Right renal cortex interstitium (tissue), 3 donors: ENCODE measurements around the gene MPZL1. TPM values are rescaled to one million over a fixed set of nuclear protein-coding genes. Genes with fewer than 3 reads are reported as not detected.
"Not testable (repeated sequence)": the region's sequence is repeated elsewhere in the genome, so short reads cannot be mapped to it uniquely, and the experiment has no call there.

ENCODE experiments used
- DNase-seq, 3 donors: peaks; one replicate each; pipeline ENCODE4 v3.0.0-alpha.2; 2013; ENCODE audit warnings: low read depth in 3 of 3, low spot score in 2 of 3
- polyA plus RNA-seq, 3 donors: library from polyadenylated mRNA; unstranded; fragments of 120-200 nt; gene quantifications; one replicate each; pipeline ENCODE4 v1.2.1, GENCODE V29; 2013; ENCODE audit not compliant: insufficient read length in 3 of 3

Gene MPZL1
- polyA plus RNA-seq, 3 donors: 122 to 129 (median 124) TPM

GRCh38 chr1:167716000-167716271 is 5.8 kb upstream of the MPZL1 start:
- no peak for DNase-seq

DNA sequence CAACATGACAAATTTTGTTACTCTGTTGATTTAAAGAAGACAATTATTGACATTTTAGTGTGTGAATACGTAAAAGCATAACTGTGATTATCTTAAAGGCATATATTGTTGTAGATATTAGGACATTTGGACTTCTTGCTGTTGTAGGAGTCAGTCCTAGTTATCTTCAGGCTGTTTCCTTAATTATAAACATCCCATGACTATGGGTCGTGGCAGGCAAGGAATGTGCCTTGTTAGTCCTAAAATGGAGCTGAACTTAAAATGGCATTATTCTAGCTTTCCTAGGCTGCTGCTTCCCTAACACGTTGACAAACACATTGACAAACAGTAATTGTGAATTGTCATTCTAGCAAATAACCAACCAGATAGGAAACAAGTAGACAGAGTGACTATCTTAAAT is 4.4 kb upstream of the MPZL1 start:
- DNase-seq: no peak

GRCh38 chr1:167718914-167719691 is 2.7 kb upstream of the MPZL1 start:
- DNase-seq: no peak

DNA sequence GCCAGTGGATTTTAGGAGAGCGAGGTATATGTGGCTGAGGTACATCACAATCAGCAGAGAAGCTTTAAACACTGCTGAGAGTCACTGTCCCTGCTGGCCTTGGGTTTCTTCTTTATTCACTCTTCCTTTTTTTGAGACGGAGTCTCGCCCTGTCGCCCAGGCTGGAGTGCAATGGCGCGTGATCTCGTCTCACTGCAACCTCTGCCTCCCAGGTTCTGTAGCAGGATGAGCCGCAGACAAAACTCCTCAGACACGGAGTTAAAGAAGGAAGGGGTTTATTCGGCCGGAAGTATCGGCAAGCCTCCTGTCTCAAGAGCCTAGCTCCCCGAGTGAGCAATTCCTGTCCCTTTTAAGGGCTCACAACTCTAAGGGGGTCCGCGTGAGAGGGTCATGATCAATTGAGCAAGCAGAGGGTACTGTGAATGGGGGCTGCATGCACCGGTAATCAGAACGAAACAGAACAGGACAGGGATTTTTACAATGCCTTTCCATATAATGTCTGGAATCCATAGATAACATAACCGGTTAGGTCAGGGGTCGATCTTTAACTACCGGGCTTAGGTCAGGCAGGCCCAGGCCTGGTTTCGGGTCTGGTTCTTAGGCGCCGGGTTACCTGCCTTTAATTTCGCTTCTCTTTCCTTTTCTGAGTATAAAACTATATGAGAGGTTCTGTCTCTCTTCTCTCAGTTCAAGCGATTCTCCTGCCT is 1.9 kb upstream of the MPZL1 start:
- DNase-seq: not testable (repeated sequence)

GRCh38 chr1:167720965-167721616 is 691 bp upstream of the MPZL1 start:
- no peak for DNase-seq

GRCh38 chr1:167722152-167722869 is 529 bp downstream of the MPZL1 start:
- no peak for DNase-seq

- DNase-seq: no peak
These were observed 1.1 kb downstream of the MPZL1 start for GRCh38 chr1:167722870-167723251.

DNA sequence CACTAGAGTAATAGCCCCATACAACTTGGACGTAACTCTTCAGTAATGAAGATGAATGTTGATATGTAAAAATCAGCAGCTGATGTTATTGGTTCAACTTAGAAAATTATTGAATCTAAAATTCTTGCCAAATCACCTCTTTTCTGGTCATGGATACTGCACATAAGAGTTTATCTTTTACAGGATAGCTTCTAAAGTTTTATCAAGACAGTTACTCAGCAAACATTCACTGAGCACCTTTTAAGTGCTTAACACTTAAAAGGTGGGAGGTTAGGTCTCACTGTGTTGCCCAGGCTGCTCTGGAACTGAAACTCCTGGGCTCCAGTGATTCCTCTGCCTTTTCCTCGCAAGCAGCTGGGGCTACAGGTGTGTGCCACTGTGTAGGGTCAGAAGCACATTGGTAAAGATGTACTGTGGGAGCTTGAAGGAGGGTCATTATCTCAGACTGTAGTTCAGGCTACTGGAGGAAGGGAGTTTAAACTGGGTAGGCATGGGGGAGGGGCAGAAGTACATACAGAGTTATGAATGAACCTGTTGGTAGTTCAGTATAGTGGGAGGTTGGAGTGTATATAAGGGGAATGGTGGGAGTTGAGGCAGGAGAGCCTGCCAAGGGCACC is 2.0 kb downstream of the MPZL1 start:
- DNase-seq: no peak

DNA sequence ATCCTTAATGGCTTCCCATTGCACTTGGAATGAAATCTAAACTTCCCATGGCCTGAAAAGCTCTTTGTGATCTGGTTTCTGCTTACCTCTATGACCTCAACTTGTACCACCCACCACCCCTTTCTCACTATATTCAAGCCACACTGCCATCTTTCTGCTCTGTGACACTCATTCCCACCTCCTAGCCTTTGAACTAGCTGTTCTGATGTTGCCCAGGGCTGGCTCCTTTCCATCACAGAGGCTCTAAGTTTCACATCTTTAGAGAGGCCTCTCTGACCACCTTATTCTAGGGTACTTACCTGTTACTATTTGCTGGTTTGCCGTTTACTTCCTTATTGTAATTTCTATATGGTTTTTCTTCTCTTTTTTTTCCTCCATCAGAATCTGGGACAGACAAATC is 4.2 kb downstream of the MPZL1 start:
- no peak for DNase-seq

GRCh38 chr1:167728818-167729410 is 7.1 kb downstream of the MPZL1 start:
- DNase-seq: no peak

DNA sequence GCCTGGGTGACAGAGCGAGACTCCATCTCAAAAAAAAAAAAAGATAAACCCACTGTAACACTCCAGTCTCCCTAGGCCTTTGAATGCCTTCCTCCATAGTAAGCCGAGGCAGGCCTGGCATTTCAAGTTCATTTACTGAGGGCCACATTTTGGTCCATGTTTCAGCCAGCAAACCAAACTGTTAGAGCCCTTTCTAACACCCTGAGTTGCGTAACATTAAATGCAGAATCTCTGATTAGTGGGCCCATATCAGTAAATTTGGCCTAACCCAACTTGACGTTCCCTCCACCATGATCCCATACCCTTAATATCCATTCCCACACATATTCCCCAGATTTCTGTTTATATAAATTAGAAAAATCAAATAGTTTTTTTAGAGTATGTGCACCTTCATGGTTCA is 12.4 kb downstream of the MPZL1 start:
- no peak for DNase-seq

- DNase-seq: no peak
These were observed 13.1 kb downstream of the MPZL1 start for GRCh38 chr1:167734841-167735240.

DNA sequence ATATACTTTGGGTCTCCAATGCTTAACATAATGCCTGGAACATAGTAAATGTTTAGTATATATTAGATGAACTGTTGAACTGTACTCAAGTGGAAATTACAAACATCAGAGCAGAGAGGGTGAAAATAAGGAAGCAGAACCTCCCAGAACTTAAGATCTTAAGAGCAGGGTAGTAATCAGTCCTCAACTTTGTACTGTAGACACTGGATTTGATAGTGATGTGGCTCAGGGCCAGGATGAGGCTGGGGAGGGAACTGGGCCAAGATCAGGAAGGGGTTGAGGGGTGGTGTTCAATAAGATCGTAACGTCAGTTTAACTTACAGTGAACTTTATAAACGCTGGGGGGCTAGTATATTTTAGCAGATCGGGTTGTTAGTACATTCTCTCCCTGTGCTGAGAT is 15.4 kb downstream of the MPZL1 start:
- no peak for DNase-seq

- DNase-seq: no peak
These were observed 16.4 kb downstream of the MPZL1 start for GRCh38 chr1:167738158-167738557.

- no peak for DNase-seq
These were observed 18.0 kb downstream of the MPZL1 start for GRCh38 chr1:167739752-167740151.

- DNase-seq: not testable (repeated sequence)
These were observed 19.3 kb downstream of the MPZL1 start for GRCh38 chr1:167741103-167741502.

- not testable (repeated sequence) for DNase-seq
These were observed 20.7 kb downstream of the MPZL1 start for GRCh38 chr1:167742392-167743057.

- DNase-seq: no peak
These were observed 23.1 kb downstream of the MPZL1 start for GRCh38 chr1:167744901-167745300.

DNA sequence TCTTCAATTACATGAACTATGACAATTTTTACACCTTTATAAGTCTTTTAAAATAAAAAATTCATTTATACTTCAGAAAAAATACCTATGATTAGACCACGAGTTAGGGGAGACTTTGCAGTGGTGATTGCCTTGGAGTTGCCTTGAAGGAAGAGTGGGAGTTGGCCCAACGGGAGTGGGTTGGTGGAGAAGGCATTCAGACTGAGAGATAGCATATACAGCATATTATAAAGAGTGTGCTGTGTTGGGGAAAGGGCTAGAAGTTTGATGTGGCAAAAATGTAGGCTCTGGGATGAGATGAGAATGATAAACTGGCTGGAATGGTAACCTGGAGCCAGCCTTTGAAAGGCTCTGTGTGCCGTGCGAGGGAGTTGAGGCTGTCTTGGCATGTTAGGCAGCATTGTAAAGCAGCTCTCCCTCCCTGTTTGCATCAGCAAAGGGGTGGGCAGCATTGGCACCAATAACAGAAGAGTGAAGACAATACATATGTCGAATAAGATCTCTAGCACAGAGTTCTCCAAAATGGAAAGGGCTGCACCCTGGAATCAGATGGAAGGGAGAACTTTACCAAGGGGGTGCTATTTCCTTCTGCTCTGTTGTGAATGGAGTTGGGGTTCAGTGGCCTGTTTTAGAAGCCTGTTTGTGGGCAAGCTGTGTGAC is 24.4 kb downstream of the MPZL1 start:
- DNase-seq: no peak
